Occipital lobe (tissue), 2 donors: ENCODE results near the gene HNRNPU. TPM values are rescaled to one million over a fixed set of nuclear protein-coding genes. Genes with fewer than 3 reads are reported as not detected.
A peak's percentile ranks its signal among the peaks of the same experiment; 100 is the strongest.
"Not testable (repeated sequence)": the region's sequence is repeated elsewhere in the genome, so short reads cannot be mapped to it uniquely, and the experiment has no call there.

Experiments
- DNase-seq: peaks from one replicate; lab custom pipeline; 2025; lab: John Stamatoyannopoulos, UW
- total RNA-seq: library from RNA; depleted of rRNA; stranded (reverse); fragments of >200 nt; gene quantifications from one replicate; pipeline ENCODE4 v1.2.3, GENCODE V29; 2014

Gene HNRNPU
- total RNA-seq, 1 donor from 2014 or later: 459 TPM

DNA sequence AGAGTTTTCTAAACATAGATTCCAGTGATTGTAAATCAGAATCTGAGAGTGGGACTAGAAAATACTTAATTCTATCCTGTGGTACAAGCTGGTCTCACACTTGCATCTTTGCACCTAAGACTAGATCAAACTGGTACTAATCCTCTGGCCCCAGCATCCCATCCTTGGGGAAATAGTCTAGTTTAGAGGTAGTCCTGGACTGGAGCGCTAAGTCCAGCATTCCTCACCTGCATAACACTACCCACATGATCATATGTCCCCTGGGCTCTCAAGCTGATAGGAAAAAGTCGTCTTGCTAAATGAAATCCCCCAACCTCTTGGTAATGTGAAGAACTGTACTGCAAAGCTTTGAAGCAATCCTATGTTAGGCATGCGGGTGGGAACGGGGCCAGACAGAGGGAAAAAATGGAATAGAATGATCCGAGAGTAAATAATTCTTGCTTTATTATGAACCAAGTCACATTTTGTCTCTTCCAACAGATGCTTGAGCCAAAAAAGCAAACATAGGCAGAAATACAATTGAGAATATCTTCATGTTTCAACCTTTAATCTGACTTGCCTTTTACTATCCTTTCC lies 24.0 kb downstream of the HNRNPU start:
- DNase-seq: no peak

DNA sequence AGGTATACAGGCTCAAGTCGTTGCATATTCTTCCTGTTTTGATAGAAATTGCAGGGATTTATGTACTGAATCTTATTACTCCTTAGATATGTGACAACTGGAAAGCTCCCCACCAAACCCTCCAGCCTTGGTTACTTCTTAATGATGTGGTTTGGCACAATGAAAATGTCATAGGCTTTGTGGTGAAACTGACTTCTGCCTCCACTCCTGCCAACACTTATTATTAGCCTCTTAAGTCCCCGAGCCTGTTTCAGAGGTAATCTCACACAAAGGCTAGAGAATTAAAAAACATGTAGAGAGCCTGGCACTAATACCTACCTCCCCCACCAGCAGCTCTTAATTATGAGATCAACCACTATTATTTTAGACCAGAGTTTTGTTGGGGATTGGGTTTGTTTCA lies 24.7 kb downstream of the HNRNPU start:
- DNase-seq: no peak

DNA sequence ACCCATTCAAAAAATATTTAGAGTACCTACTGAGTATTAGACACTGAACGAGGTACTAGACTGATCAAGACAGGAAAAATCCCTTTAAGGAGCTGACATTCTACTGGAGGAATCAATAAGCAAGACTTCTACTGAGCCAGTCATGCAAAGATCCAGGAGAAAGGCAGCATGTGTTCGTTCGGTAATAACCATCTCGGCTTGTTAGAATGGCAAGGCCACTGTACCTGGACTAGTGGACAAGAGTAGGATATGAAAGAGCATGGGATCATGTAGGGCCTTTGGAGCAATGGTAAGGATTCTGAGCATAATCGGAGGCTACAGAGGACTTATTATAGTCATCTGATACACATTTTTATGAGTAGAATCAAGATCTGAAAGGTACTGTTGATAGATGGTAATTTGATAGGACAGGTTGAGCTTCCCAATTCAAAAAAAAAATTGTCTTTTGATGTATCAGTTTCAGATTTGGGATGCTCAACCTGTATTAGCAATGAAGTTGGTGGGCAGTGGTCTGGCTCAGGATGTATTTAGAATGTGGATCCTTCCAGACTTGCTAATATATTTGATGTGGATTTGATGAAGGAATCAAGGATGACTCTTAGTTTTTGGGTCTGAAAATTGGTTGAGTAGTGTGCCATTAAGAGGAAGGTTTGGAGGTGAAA lies 26.6 kb downstream of the HNRNPU start:
- DNase-seq: no peak

DNA sequence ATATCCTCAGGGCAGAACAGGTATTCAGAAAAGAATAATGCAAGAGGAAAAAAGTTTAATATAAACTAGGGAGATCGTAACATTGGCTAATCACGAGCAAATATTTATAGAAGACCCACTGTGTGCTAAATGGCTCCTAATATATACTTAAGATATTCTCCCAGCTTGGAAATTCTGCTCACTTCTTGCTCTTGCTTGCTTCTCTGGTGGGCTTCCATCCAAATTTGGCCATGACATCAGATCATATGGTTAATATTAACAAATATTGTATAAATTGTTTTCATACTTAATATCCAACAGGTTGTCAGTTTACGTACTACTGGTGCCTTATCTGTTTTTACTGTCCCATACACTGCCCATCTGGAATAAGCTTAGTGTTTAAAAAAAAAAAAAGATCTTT lies 27.8 kb downstream of the HNRNPU start:
- no peak for DNase-seq

DNA sequence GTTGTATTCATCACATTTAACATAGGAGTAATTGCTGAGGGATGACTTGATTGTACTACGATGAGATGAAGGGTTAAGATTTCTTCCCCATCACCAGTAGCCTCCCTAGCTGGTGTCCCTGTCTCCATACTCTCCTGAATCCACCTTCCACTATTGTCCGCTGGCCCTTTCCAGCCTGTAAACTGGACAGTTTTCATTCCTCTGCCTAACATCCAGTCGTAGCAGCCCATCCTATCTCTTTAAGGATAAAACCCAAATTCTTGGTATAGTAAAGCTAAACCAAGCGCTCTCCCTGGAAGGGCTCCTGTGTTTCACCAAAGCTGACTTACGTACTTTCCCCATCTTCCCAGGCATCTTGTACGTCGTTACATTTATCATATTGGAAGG lies 28.2 kb downstream of the HNRNPU start:
- no peak for DNase-seq

DNA sequence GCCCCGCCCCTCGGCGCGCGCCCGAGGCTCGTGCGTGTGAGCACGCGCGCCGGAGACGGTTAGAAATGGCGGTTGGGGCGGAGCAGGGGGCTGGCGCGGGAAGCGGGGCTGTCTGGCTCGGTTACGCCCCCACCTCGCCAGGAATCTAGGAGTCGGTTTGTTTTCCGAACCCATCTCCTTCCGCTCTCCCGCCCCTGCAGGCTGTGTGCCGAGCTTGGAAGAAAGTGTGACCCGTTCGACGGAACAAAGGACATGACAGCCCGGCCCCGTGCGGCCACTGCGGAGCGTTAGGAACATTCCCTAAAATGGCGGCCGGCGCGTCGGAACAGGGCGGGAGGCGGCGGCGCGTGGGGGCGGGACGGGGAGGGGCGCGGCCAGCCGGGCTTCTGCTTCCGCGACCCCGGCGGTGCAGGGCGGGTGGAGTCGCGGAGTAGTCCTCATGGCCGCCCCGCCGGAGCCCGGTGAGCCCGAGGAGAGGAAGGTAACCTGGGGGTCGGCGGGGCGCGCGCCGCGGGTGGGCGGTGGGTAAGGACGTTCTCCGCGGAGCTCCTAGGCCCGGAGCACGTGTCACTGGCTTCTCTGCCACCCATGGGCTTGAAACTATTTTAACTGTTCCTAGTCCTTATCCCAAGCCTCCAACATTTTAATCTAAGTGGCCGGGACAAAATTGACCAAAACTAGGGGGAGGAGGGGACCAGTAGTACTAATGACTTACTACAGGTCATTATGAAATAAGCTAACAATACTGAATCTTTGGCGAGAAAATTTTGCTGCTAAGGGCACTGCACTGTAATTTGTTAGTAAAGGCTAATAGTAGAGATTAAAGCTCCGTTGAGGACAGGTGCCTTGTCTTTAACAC lies 28.8 kb downstream of the HNRNPU start, which contains the start of gene COX20:
COX20 (plus strand) TSS at position 383 of the 859 bp plus-strand sequence; CDS start at position 440, 57 bp downstream.
- DNase-seq: no peak

DNA sequence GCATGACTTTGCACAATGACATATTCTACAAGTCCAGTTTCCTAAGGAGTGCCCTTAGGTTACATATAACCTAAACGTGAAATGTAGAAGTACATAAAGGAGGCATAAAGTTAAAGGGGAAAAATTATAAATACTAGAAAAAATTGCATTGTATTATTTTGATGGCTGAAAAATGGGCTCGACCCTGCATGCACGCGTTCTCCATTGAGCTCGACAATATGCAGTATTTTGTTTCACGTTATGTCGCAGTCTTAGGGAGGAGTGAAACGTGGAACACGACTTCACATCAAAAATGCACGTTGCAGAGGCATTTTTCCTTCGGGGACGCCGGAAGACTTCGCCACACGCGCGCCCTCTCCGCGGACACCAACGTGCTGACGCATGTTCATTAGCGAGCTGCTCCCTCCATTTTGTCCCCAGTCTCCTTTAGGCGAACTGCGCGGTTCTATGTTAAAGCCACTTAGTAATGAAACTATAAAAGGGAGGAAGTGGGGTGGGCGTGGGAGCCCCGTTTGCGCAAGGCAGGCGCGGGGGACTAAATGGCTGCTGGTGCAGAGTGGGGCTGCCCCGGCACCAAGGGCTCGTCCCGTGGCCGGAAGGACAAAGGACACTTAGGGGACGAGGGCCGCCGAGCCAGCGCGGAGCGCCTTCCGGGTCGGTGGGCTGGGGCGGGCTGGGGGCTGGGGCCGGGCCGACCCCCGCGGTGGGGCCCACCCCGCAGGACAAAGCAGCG lies 29.6 kb downstream of the HNRNPU start:
- peak; percentile 86 for DNase-seq

DNA sequence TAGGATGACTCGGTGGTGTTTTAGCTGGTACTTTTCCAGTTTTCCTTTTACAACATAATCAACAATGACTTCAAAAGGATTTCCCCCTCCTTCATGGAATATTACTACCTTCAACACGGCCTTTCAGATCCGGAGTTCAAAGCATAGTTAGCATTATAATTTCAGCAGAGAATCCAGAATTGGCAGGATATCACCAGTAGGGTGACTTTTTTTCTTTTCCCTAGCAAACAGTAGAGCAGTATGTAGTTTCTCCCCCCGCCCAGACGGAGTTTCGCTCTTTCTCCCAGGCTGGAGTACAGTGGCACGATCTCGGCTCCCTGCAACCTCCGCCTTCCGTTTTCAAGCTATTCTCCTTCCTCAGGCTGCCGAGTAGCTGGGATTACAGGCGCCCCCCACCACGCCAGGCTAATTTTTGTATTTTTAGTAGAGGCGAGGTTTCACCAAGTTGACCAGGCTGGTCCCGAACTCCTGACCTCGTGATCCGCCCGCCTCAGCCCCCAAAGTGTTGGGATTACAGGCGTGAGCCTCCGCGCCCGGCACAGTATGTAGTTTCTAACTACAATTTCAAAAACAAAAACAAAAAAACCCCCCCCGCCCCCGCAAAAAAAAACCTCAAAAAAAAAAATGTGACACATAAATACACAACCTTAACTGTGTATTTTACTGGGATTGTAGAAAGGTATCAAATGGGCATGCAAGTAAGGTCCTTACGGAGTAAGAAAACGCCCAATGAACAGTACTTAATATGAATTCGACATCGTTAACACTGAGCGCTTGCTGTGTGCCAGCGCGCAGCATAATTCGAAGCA lies 30.4 kb downstream of the HNRNPU start:
- DNase-seq: peak; percentile 8

DNA sequence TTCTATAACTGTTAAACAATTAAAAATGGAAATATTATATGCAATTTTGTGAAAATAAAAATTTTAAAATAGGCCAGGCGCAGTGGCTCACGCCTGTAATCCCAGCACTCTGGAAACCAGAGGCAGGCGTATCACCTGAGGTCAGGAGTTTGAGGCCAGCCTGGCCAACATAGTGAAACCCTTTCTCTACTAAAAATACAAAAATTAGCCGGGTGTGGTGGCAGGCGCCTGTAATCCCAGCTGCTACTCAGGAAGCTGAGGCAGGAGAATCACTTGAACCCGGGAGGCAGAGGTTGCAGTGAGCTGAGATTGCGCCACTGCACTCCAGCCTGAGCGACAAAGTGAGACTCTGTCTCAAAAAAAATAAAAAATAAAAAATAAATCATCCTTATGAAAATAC lies 31.1 kb downstream of the HNRNPU start:
- DNase-seq: not testable (repeated sequence)

DNA sequence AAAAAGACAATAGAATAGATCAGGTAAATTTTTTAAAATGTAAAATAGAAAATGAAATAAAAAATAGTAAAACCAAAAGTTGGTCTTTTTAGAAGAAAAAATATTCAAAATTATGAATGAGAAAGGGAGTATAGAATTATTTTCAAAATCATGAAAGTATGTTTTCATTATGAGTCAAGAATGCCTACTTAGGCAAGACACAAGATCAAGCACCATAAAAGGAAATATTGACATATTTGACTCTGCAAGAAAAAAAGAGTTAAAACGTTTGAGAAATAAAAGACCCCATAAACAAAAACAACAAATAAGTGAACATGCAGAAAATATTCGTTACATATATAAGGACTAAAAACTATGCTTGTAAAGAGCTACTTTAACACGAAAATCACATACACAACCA lies 33.7 kb downstream of the HNRNPU start:
- no peak for DNase-seq

DNA sequence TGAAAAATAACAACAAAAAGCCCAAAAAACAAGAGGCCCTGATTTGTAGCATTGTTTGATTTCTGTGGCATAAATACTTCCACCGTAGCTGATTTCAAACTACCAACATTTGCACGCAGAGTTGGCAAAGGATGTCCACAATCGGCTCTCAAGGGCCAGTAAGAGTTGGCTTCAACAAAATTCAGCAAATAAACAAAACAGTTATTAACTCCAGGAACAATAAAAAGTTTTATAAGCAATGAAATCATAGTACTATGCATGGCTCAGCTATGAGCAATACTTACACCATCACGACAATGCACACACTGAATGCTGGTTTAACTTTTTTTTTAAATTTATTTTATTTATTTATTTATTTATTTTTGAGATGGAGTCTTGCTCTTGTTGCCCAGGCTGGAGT lies 37.6 kb downstream of the HNRNPU start:
- DNase-seq: no peak

DNA sequence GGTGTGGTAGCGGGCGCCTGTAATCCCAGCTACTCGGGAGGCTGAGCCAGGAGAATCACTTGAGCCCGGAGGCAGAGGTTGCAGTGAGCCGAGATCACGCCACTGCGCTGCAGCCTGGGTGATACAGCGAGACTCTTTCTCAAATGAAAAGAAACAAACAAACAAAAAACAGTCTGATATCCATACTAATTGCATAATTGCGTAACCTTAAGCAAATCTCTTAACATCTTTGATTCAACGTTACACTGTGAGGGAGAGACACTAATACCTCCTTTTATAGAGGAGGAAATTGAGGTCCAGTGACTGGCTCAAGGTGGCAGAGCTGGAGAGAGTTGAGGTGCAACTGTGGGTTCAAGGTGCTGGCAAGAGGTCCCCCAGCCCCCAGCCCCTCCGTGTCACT lies 41.5 kb downstream of the HNRNPU start:
- no peak for DNase-seq

DNA sequence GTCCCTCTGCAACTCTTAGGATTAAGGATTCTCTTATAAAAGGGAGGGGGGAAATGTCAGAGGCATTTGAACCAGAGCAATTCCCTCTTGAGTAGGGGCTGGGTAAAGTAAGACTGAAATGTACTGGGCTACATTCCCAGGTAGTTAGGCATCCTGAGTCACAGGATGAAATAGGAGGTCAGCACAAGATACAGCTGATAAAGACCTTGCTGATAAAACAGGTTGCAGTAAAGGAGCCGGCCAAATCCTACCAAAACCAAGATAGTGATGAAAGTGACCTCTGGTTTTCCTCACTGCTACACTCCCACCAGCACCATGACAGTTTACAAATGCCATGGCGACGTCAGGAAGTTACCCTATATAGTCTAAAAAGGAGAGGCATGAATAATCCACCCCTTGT lies 43.2 kb downstream of the HNRNPU start:
- no peak for DNase-seq

DNA sequence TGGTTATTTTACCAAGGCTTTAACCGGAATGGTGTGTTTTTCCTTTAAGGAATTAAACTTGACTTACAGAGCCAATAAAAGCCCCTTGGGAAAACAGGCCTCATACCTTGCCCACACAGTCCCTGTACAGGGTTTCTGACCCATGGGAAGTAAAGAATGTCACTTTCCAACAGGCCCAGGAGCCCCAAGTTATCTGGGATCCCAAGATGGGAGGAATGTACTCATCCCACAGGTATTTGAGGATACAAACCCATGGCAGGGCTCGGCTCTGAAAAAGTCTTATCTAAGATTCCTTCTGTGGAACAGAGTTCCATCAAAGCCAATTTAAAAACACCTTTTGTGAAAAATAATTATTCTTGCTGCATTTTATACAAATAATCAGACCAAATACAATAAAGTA lies 44.2 kb downstream of the HNRNPU start:
- no peak for DNase-seq

DNA sequence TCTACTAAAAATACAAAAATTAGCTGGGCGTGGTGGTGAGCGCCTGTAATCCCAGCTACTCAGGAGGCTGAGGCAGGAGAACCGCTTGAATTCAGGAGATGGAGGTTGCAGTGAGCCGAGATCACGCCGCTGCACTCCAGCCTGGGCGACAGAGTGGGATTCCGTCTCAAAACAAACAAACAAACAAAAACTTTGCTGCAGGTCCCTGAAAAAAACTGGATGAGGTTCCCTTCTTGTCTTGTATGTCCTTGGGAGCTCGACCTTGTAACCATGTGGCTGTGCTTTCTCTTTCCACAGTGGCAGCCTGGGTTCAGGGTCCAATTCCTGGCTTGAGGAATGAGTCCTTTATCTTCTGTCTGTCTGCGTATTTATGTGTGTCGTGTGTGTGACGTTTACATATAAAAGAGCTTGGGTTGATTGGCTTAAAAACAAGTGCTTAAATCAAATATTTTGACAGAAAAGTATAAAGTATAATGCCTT lies 46.9 kb downstream of the HNRNPU start:
- no peak for DNase-seq

DNA sequence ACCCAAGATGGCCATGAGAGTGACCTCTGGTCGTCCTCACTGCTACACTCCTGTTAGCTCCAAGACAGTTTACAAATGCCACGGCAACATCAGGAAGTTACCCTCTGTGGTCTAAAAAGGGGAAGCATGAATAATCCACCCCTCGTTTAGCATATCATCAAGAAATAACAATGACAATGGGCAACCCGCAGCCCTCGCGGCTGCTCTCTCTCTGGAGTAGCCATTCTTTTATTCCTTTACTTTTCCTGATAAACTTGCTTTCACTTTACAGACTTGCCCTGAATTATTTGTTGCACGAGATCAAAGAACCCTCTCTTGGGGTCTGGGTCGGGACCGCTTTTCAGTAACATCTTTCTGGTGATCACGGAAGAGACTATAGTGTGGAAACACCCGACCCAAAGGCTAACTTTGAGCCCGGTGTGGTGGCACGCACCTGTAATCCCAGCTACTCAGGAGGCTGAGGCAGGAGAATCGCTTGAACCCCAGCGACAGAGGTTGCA lies 48.7 kb downstream of the HNRNPU start:
- DNase-seq: no peak

DNA sequence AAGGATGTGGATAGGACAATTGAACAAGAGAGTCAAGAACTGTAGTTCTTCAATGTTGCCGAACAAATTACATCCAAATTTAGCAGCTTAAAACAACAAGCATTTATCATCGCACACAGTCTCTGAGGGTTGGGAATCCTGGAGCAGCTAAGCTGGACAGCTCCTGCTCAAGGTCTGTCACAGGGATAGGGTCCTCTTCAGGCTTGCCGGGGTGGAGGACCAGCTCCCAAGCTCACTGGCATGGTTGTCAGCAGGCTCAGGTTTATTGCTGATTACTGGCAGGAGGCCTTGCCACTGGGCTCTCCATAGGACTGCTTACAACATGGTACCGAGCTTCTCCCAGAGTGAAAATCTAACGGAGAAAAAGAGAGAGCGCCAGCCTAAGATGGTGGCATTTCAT lies 51.0 kb downstream of the HNRNPU start:
- DNase-seq: no peak

DNA sequence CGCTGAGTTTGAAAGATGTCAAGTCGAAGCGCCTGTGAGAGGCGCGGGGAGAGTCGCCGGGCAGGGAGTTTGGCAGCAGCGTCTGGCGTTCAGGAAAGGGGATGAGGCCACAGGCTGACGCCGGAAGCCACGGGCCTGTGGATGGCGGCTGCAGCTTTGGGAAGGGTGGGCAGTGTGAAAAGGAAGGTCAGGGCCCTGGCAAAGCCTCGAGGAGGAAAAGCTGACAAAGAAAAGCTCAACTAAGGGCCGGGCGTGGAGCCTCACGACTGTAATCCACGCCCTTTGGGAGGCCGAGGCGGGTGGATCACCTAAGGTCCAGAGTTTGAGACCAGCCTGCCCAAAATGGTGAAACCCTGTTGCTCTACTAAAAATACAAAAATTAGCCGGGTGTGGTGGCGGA lies 54.1 kb downstream of the HNRNPU start:
- no peak for DNase-seq

DNA sequence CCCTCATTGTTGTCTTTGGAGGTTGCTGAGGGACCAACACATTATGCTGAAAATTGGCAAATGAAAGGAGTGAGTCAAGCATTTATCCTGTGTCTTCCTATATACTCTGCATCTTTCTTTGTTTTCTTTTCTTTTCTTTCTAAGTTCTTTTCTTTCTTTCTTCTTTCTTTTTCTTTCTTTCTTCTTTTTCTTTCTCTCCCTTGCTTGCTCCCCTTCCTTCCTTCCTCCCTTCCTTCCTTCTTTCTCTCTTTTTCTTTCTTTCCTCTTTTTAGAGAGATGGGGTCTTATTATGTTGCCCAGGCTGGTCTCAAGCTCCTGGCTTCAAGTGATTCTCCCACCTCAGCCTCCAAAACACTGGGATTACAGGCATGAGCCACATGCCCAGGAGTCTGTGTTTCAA lies 57.2 kb downstream of the HNRNPU start:
- no peak for DNase-seq

DNA sequence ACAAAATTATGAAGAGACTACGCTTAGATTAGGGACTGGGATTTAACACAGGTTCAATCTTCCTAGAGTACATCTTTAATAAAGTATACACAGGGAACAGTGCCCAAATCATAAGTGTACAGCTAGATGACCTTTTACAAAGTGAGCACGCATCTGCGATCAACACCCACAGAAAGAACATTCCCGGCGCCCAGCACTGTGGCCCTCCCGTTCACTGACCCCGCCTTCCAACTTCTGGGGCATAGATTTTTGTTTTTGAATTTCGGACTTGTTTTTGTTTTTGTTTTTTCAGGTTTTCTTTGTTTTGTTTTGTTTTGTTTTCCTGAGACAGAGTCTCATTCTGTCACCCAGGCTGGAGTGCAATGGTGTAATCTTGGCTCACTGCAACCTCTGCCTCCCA lies 59.5 kb downstream of the HNRNPU start:
- no peak for DNase-seq
